Mesenchymal stem cell (in vitro differentiated cells and primary cell): ENCODE results near the gene MCEMP1.

ENCODE experiments used
- DNase-seq: peaks from one replicate; pipeline ENCODE4 v3.0.0-alpha.2; 2013
- H2AFZ ChIP-seq: one replicate; pipeline ENCODE4 v1.6.1; 2013; ENCODE audit warnings: low read depth, mild to moderate bottlenecking, control low read depth, inconsistent platforms, low read length, moderate library complexity
- H2AK5ac ChIP-seq: 2 replicates; pipeline ENCODE4 v1.6.1; 2013; ENCODE audit warnings: low read length, moderate library complexity, mild to moderate bottlenecking, inconsistent platforms; ENCODE audit not compliant: severe bottlenecking
- H2BK120ac ChIP-seq: one replicate; pipeline ENCODE4 v1.6.1; 2013; ENCODE audit warnings: low read depth, mild to moderate bottlenecking, inconsistent platforms, low read length, moderate library complexity
- H2BK12ac ChIP-seq, 2 experiments: one replicate each; pipeline ENCODE4 v1.6.1; 2013; ENCODE audit warnings: inconsistent platforms in 2 of 2, low read length in 2 of 2, mild to moderate bottlenecking in 2 of 2, moderate library complexity in 2 of 2, control low read depth in 1 of 2
- H2BK15ac ChIP-seq: one replicate; pipeline ENCODE4 v1.6.1; 2013; ENCODE audit warnings: mild to moderate bottlenecking, low read depth, inconsistent platforms; ENCODE audit not compliant: poor library complexity, severe bottlenecking
- H2BK5ac ChIP-seq: 2 replicates; pipeline ENCODE4 v1.6.1; 2013; ENCODE audit warnings: low read depth, mild to moderate bottlenecking, low read length, control low read depth, inconsistent platforms; ENCODE audit not compliant: poor library complexity, severe bottlenecking
- H3K14ac ChIP-seq, 2 experiments: one replicate each; pipeline ENCODE4 v1.6.1; 2013; ENCODE audit warnings: inconsistent platforms in 2 of 2, low read length in 2 of 2, control low read depth in 1 of 2, mild to moderate bottlenecking in 1 of 2, moderate library complexity in 1 of 2
- H3K18ac ChIP-seq, 2 experiments: one replicate each; pipeline ENCODE4 v1.6.1; 2013; ENCODE audit warnings: inconsistent platforms in 2 of 2, low read length in 2 of 2, control low read depth in 1 of 2, low read depth in 1 of 2, mild to moderate bottlenecking in 1 of 2
- H3K23ac ChIP-seq, 2 experiments: one replicate each; pipeline ENCODE4 v1.6.1; 2013; ENCODE audit warnings: inconsistent platforms in 2 of 2, low read length in 2 of 2, mild to moderate bottlenecking in 2 of 2, moderate library complexity in 2 of 2, control low read depth in 1 of 2
- H3K27ac ChIP-seq: 2 replicates; pipeline ENCODE4 v1.5.1; 2013; ENCODE audit warnings: mild to moderate bottlenecking, moderate library complexity, low read length, control low read depth, inconsistent platforms; ENCODE audit not compliant: poor library complexity, severe bottlenecking
- H3K27me3 ChIP-seq, 2 experiments: 2 replicates each; pipeline versions ENCODE4 v1.6.1 to v1.7.0; 2013; ENCODE audit warnings: low read length in 2 of 2, mild to moderate bottlenecking in 2 of 2, moderate library complexity in 2 of 2, control low read depth in 1 of 2, inconsistent platforms in 1 of 2; ENCODE audit not compliant: control insufficient read depth in 1 of 2, insufficient read depth in 1 of 2
- H3K36me3 ChIP-seq, 2 experiments: 2 replicates each; pipeline versions ENCODE4 v1.6.1 to v1.7.0; 2013; ENCODE audit warnings: low read length in 2 of 2, control low read depth in 1 of 2, inconsistent platforms in 1 of 2, low read depth in 1 of 2, mild to moderate bottlenecking in 1 of 2; ENCODE audit not compliant: insufficient read depth in 2 of 2, control insufficient read depth in 1 of 2
- H3K4ac ChIP-seq, 2 experiments: one replicate each; pipeline ENCODE4 v1.6.1; 2013; ENCODE audit warnings: inconsistent platforms in 2 of 2, low read length in 2 of 2, mild to moderate bottlenecking in 2 of 2, moderate library complexity in 2 of 2, control low read depth in 1 of 2, low read depth in 1 of 2
- H3K4me1 ChIP-seq: 2 replicates; pipeline ENCODE4 v1.6.1; 2013; ENCODE audit warnings: low read depth, low read length, control low read depth; ENCODE audit not compliant: control insufficient read depth, insufficient read depth
- H3K4me2 ChIP-seq: 2 replicates; pipeline ENCODE4 v1.6.1; 2013; ENCODE audit warnings: low read length, mild to moderate bottlenecking, inconsistent platforms; ENCODE audit not compliant: poor library complexity, severe bottlenecking
- H3K4me3 ChIP-seq, 2 experiments: 2 replicates each; pipeline versions ENCODE4 v1.5.1 to v1.7.0; 2013; ENCODE audit warnings: low read length in 2 of 2, mild to moderate bottlenecking in 2 of 2, control low read depth in 1 of 2, low read depth in 1 of 2; ENCODE audit not compliant: insufficient read depth in 1 of 2
- H3K79me1 ChIP-seq: replicated peaks from 2 replicates; pipeline ENCODE4 v1.6.1; 2013; ENCODE audit warnings: mild to moderate bottlenecking, control low read depth, low read length, inconsistent platforms; ENCODE audit not compliant: poor library complexity, severe bottlenecking
- H3K9ac ChIP-seq: 2 replicates; pipeline ENCODE4 v1.7.0; 2013; ENCODE audit warnings: mild to moderate bottlenecking, low read length, moderate library complexity
- H3K9me3 ChIP-seq: 2 replicates; pipeline ENCODE4 v1.7.0; 2013; ENCODE audit warnings: mild to moderate bottlenecking, low read length; ENCODE audit not compliant: control insufficient read depth
- H4K8ac ChIP-seq: one replicate; pipeline ENCODE4 v1.6.1; 2013; ENCODE audit warnings: inconsistent platforms, mild to moderate bottlenecking, low read length, moderate library complexity
- H4K91ac ChIP-seq: one replicate; pipeline ENCODE4 v1.6.1; 2013; ENCODE audit warnings: mild to moderate bottlenecking, low read length, inconsistent platforms
- WGBS: methylation state at CpG from one replicate; pipeline ENCODE4 v1.1.7; 2013; ENCODE audit warnings: mixed read lengths; 5-methylcytosine and 5-hydroxymethylcytosine counted together

MCEMP1 gene

GRCh38 chr19:7635670-7636069 is 41.2 kb upstream of the MCEMP1 start:
- H3K18ac ChIP-seq = no peak overlapping the region
- no peak overlapping the region for H3K23ac ChIP-seq
- H3K4me2 ChIP-seq = no peak overlapping the region
- H3K14ac ChIP-seq = no peak overlapping the region
- no peak overlapping the region for H2BK5ac ChIP-seq
- H2AK5ac ChIP-seq = no peak overlapping the region
- no peak overlapping the region for H4K91ac ChIP-seq
- H3K27ac ChIP-seq = no peak overlapping the region
- H2BK12ac ChIP-seq = no peak overlapping the region
- no peak overlapping the region for H4K8ac ChIP-seq
- no peak overlapping the region for H3K4ac ChIP-seq
- no peaks in the 10 kb centered on the region for H3K9me3 ChIP-seq
- H3K36me3 ChIP-seq = peaks cover 3 to 41% of the 10 kb centered on the region in 2 experiments
- H3K79me1 ChIP-seq = peaks cover 34% of the 10 kb centered on the region
- no peak overlapping the region for H2BK120ac ChIP-seq
- H3K4me1 ChIP-seq = peaks cover 26% of the 10 kb centered on the region
- 83% methylated on average over 4 of the region's 6 CpGs for WGBS
- no peak for DNase-seq
- no peak overlapping the region for H3K4me3 ChIP-seq
- no peak overlapping the region for H3K9ac ChIP-seq
- H2BK15ac ChIP-seq = no peak overlapping the region
- no peak overlapping the region for H2AFZ ChIP-seq
- peaks cover 0 to 42% of the 10 kb centered on the region in 2 experiments for H3K27me3 ChIP-seq

GRCh38 chr19:7636317-7636690 is 40.6 kb upstream of the MCEMP1 start:
- 92% methylated on average over 16 of the region's 16 CpGs for WGBS
- H3K4me2 ChIP-seq = peak overlapping the region; percentile 32
- H3K18ac ChIP-seq = no peak overlapping the region
- peak overlapping the region; percentile 81 for H4K8ac ChIP-seq
- H3K4ac ChIP-seq = peak overlapping the region in 1 of 2 experiments; percentile 18
- H2BK15ac ChIP-seq = no peak overlapping the region
- H3K14ac ChIP-seq = no peak overlapping the region
- H3K9me3 ChIP-seq = no peaks in the 10 kb centered on the region
- H2BK5ac ChIP-seq = no peak overlapping the region
- no peak overlapping the region for H3K9ac ChIP-seq
- peaks cover 24% of the 10 kb centered on the region for H3K4me1 ChIP-seq
- H3K36me3 ChIP-seq = peaks cover 3 to 45% of the 10 kb centered on the region in 2 experiments
- H3K4me3 ChIP-seq = no peak overlapping the region
- peaks cover 34% of the 10 kb centered on the region for H3K79me1 ChIP-seq
- H3K23ac ChIP-seq = no peak overlapping the region
- peaks cover 0 to 42% of the 10 kb centered on the region in 2 experiments for H3K27me3 ChIP-seq
- H4K91ac ChIP-seq = no peak overlapping the region
- no peak overlapping the region for H2BK12ac ChIP-seq
- no peak overlapping the region for H2BK120ac ChIP-seq
- H2AK5ac ChIP-seq = no peak overlapping the region
- DNase-seq = no peak
- no peak overlapping the region for H2AFZ ChIP-seq
- H3K27ac ChIP-seq = no peak overlapping the region

- DNase-seq = peak; percentile 39
- H3K14ac ChIP-seq = no peak within 1 kb of the TSS
- H3K9me3 ChIP-seq = no peaks in the 10 kb centered on the region
- H3K36me3 ChIP-seq = peaks cover 1 to 45% of the 10 kb centered on the region in 2 experiments
- H3K4me3 ChIP-seq = peak within 1 kb of the TSS in 1 of 2 experiments; percentile 72
- H3K4ac ChIP-seq = peak within 1 kb of the TSS; percentile 18 to 28
- H3K23ac ChIP-seq = no peak within 1 kb of the TSS
- H3K4me1 ChIP-seq = peaks cover 22% of the 10 kb centered on the region
- H2BK5ac ChIP-seq = no peak within 1 kb of the TSS
- peak within 1 kb of the TSS; percentile 61 for H3K4me2 ChIP-seq
- no peak within 1 kb of the TSS for H3K18ac ChIP-seq
- peak within 1 kb of the TSS; percentile 76 for H2BK15ac ChIP-seq
- H2AK5ac ChIP-seq = no peak within 1 kb of the TSS
- 16% methylated on average over 57 of the region's 61 CpGs for WGBS
- peaks cover 0 to 42% of the 10 kb centered on the region in 2 experiments for H3K27me3 ChIP-seq
- peaks cover 33% of the 10 kb centered on the region for H3K79me1 ChIP-seq
- no peak within 1 kb of the TSS for H2AFZ ChIP-seq
- H4K8ac ChIP-seq = peak within 1 kb of the TSS; percentile 81
- no peak within 1 kb of the TSS for H3K27ac ChIP-seq
- H2BK120ac ChIP-seq = peak within 1 kb of the TSS; percentile 19
- H3K9ac ChIP-seq = no peak within 1 kb of the TSS
- no peak within 1 kb of the TSS for H2BK12ac ChIP-seq
- peak within 1 kb of the TSS; percentile 39 for H4K91ac ChIP-seq
Measured at GRCh38 chr19:7636691-7637373, 40.1 kb upstream of the MCEMP1 start, which contains the start of gene STXBP2. Gene STXBP2, plus strand, starts transcription at chr19:7637110. Its CDS starts 40 bp downstream, at chr19:7637150.

GRCh38 chr19:7637374-7638256 is 39.3 kb upstream of the MCEMP1 start:
- Histone ChIP-seq H2BK12ac (no peak overlapping the region), H3K4me1 (peaks cover 20% of the 10 kb centered on the region), H3K27me3 (peaks cover 0 to 42% of the 10 kb centered on the region in 2 experiments), H2AFZ (no peak overlapping the region), H4K8ac (peak overlapping the region; percentile 47), H2BK15ac (peak overlapping the region; percentile 76), H2AK5ac (no peak overlapping the region), H3K9me3 (no peaks in the 10 kb centered on the region), H3K27ac (no peak overlapping the region), H3K18ac (no peak overlapping the region), H3K4me3 (peak overlapping the region in 1 of 2 experiments; percentile 72), H2BK5ac (no peak overlapping the region), H3K23ac (no peak overlapping the region), H3K79me1 (peaks cover 25% of the 10 kb centered on the region), H3K14ac (no peak overlapping the region), H3K9ac (no peak overlapping the region), H3K36me3 (peaks cover 0 to 45% of the 10 kb centered on the region in 2 experiments), H3K4ac (peak overlapping the region in 1 of 2 experiments; percentile 28), H3K4me2 (peak overlapping the region; percentile 61), H2BK120ac (peak overlapping the region; percentile 19), H4K91ac (peak overlapping the region; percentile 39)
- 45% methylated on average over 22 of the region's 30 CpGs for WGBS
- DNase-seq = peak; percentile 16
